ENCODE data around the gene PNMA6A.
"Not testable (repeated sequence)": the region's sequence is repeated elsewhere in the genome, so short reads cannot be mapped to it uniquely, and the experiment has no call there.

PNMA6A gene

GRCh38 chrX:153071909-153072583 lies at the start of gene PNMA6A:
TSS of gene PNMA6A (plus strand) at chrX:153072454. CDS start at chrX:153073063, 609 bp downstream.
- H3K4me3 ChIP-seq, H3K36me3 ChIP-seq, H3K9ac ChIP-seq, H4K20me1 ChIP-seq, H3K27ac ChIP-seq, H3K27me3 ChIP-seq, H3K4me1 ChIP-seq, H3K4me2 ChIP-seq: not testable (repeated sequence)
- H3K9me3 ChIP-seq (replicated peaks in 1 of 11), result peaks cover 0 to 13% (median 4%) of the 10 kb centered on the region in 11 experiments; a peak in 7 of 22 replicates

DNA sequence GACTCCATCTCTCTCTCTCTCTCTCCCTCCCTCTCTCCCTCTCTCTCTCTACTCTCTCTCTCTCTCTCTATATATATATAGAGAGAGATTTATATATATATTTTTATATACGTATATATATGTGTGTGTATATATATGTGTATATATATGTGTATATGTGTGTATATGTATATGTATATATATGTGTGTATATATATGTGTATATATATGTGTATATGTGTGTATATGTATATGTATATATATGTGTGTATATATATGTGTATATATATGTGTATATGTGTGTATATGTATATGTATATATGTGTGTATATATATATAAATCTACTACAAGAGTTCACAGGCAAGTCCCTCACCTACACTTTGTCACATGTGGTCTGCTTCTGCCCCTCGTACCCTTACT lies 45.8 kb upstream of the PNMA6A start:
- Histone ChIP-seq H3K27me3 (peaks cover 19 to 69% (median 33%) of the 10 kb centered on the region in 11 experiments), H3K9me3 (replicated peaks in 1 of 11) (peaks cover 0 to 19% (median 6%) of the 10 kb centered on the region in 11 experiments; a peak in 13 of 22 replicates)
- not testable (repeated sequence) for H3K27ac ChIP-seq, H3K4me2 ChIP-seq, H3K36me3 ChIP-seq, H3K4me3 ChIP-seq, H4K20me1 ChIP-seq, H3K4me1 ChIP-seq, H3K9ac ChIP-seq

DNA sequence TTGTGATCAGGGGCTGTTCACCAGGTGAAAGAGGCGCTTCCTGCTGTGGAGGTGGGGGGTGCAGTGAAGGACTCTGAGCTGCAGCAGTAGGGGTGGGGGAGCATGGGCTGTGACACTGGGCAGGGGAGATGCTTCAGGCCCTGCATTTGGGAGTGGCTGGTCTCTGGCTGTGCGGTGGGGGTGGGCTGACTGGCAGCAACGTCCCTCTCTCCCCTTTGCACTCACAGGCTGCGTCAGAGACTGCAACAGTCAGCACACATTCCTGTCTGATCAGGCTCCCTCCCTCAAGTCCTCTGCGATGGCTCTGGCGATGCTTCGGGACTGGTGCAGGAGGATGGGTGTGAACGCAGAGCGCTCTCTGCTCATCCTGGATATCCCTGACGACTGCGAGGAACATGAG lies 43.8 kb upstream of the PNMA6A start:
- not testable (repeated sequence) for H3K4me3 ChIP-seq, H3K27ac ChIP-seq, H4K20me1 ChIP-seq, H3K4me2 ChIP-seq, H3K9ac ChIP-seq, H3K36me3 ChIP-seq
- H3K27me3 ChIP-seq, result peaks cover 9 to 62% (median 20%) of the 10 kb centered on the region in 11 experiments; a peak in 21 of 22 replicates
- peaks cover 0 to 37% (median 14%) of the 10 kb centered on the region in 11 experiments; a peak in 15 of 22 replicates for H3K9me3 ChIP-seq (replicated peaks in 1 of 11)
- H3K4me1 ChIP-seq, result peaks cover 0 to 21% (median 6%) of the 10 kb centered on the region in 10 experiments; a peak in 6 of 20 replicates

DNA sequence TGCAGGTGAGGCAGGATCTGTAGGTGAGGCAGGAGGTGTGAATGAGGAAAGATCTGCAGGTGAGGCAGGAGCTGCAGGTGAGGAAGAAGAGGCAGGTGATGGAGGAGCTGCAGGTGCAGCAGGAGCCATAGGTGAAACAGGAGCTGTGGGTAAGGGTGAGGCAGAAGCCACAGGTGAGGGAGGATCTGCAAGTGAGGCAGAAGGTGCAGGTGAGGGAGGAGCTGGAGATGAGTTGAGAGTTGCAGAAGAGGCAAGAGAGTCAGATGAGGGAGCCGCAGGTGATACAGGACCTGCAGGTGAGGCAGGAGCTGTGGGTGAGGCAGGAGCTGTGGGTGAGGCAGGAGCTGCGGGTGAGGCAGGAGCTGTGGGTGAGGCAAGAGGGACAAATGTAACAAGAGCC lies 43.1 kb upstream of the PNMA6A start:
- no peak overlapping the region for H3K9ac ChIP-seq
- H3K9me3 ChIP-seq (replicated peaks in 1 of 11), result peaks cover 3 to 44% (median 17%) of the 10 kb centered on the region in 11 experiments; a peak in 21 of 22 replicates
- H4K20me1 ChIP-seq, result no peaks in the 10 kb centered on the region
- H3K4me1 ChIP-seq, result peaks cover 0 to 21% (median 6%) of the 10 kb centered on the region in 10 experiments; a peak in 6 of 20 replicates
- H3K27ac ChIP-seq, result no peak overlapping the region
- H3K4me3 ChIP-seq, result no peak overlapping the region
- TF ChIP-seq Cebpa-rat (IDR thresholded peaks at IDR 0.05), result no peak
- H3K4me2 ChIP-seq, result no peak overlapping the region
- H3K27me3 ChIP-seq, result peaks cover 4 to 61% (median 19%) of the 10 kb centered on the region in 11 experiments; a peak in 20 of 22 replicates
- no peaks in the 10 kb centered on the region for H3K36me3 ChIP-seq

- Histone ChIP-seq H3K9ac (no peak overlapping the region), H3K4me3 (no peak overlapping the region), H3K4me1 (peaks cover 0 to 21% (median 6%) of the 10 kb centered on the region in 10 experiments; a peak in 6 of 20 replicates), H3K36me3 (no peaks in the 10 kb centered on the region), H4K20me1 (no peaks in the 10 kb centered on the region), H3K4me2 (no peak overlapping the region), H3K27ac (no peak overlapping the region), H3K27me3 (peaks cover 3 to 56% (median 21%) of the 10 kb centered on the region in 11 experiments; a peak in 19 of 22 replicates), H3K9me3 (replicated peaks in 1 of 11) (peaks cover 10 to 49% (median 24%) of the 10 kb centered on the region in 11 experiments)
- TF ChIP-seq Cebpa-rat (IDR thresholded peaks at IDR 0.05), result no peak
These were observed 42.4 kb upstream of the PNMA6A start for GRCh38 chrX:153029875-153030274.

- H3K4me2 ChIP-seq, result no peak overlapping the region
- peak overlapping the region in 2 of 11 experiments; percentile 2 to 70; a peak in 1 of 22 replicates for H3K27ac ChIP-seq
- peaks cover 3 to 56% (median 22%) of the 10 kb centered on the region in 11 experiments; a peak in 17 of 22 replicates for H3K27me3 ChIP-seq
- H3K36me3 ChIP-seq, result no peaks in the 10 kb centered on the region
- H3K4me3 ChIP-seq, result no peak overlapping the region
- H4K20me1 ChIP-seq, result no peaks in the 10 kb centered on the region
- no peak for TF ChIP-seq Cebpa-rat (IDR thresholded peaks at IDR 0.05)
- peaks cover 19 to 52% (median 34%) of the 10 kb centered on the region in 11 experiments for H3K9me3 ChIP-seq (replicated peaks in 1 of 11)
- H3K4me1 ChIP-seq, result peaks cover 0 to 21% (median 6%) of the 10 kb centered on the region in 10 experiments; a peak in 6 of 20 replicates
- no peak overlapping the region for H3K9ac ChIP-seq
These were observed 41.5 kb upstream of the PNMA6A start for GRCh38 chrX:153030801-153031200.

GRCh38 chrX:153032397-153033118 lies 39.7 kb upstream of the PNMA6A start:
- no peak for TF ChIP-seq Cebpa-rat (IDR thresholded peaks at IDR 0.05)

GRCh38 chrX:153049093-153049492 lies 23.2 kb upstream of the PNMA6A start:
- H4K20me1 ChIP-seq, result no peaks in the 10 kb centered on the region
- H3K36me3 ChIP-seq, result peaks cover 0 to 4% (median 0%) of the 10 kb centered on the region in 11 experiments; a peak in 2 of 22 replicates
- H3K9ac ChIP-seq, result no peak overlapping the region
- no peaks in the 10 kb centered on the region for H3K4me1 ChIP-seq
- peaks cover 55 to 94% (median 78%) of the 10 kb centered on the region in 11 experiments for H3K27me3 ChIP-seq
- no peak overlapping the region for H3K4me3 ChIP-seq
- TF ChIP-seq Cebpa-rat (IDR thresholded peaks at IDR 0.05), result no peak
- no peak overlapping the region for H3K27ac ChIP-seq
- H3K9me3 ChIP-seq (replicated peaks in 1 of 11), result peaks cover 62 to 79% (median 73%) of the 10 kb centered on the region in 11 experiments
- H3K4me2 ChIP-seq, result no peak overlapping the region

More at GRCh38 chrX:153032397-153033118, 39.7 kb upstream of the PNMA6A start:
- peak overlapping the region; percentile 35 to 78 (median 70); a peak in 21 of 22 replicates for H3K27ac ChIP-seq
- H3K4me1 ChIP-seq, result peaks cover 0 to 21% (median 6%) of the 10 kb centered on the region in 10 experiments; a peak in 6 of 20 replicates
- H4K20me1 ChIP-seq, result no peaks in the 10 kb centered on the region
- peaks cover 8 to 66% (median 36%) of the 10 kb centered on the region in 11 experiments; a peak in 20 of 22 replicates for H3K27me3 ChIP-seq
- peak overlapping the region; percentile 46 to 70 (median 58) for H3K4me3 ChIP-seq
- peak overlapping the region; percentile 64 to 83 (median 78) for H3K4me2 ChIP-seq
- peaks cover 28 to 64% (median 48%) of the 10 kb centered on the region in 11 experiments for H3K9me3 ChIP-seq (replicated peaks in 1 of 11)
- peak overlapping the region; percentile 54 to 78 (median 68); a peak in 20 of 22 replicates for H3K9ac ChIP-seq
- no peaks in the 10 kb centered on the region for H3K36me3 ChIP-seq

DNA sequence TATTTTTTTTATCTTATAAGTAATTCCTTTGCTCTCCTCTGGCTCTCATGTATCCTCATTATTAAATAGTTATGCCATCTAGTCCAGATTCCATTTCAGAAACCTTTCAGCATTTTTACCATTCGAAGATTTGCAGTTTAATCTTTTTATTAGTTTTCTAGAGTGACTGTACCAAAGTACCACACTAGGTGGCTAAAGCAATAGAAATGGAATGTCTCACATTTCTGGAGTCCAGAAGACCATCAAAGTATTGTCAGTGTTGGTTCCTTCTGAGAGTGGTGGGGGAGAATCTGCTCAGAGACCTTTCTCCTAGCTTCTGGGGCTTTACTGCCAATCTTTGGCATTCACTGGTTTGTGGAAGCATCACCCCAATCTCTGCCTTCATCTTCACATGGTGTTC lies 19.7 kb upstream of the PNMA6A start:
- no peak for TF ChIP-seq Cebpa-rat (IDR thresholded peaks at IDR 0.05)
- peaks cover 0 to 4% (median 0%) of the 10 kb centered on the region in 11 experiments; a peak in 2 of 22 replicates for H3K36me3 ChIP-seq
- H4K20me1 ChIP-seq, result 0 out of 22 replicates have a peak, but pooled peaks cover 0 to 4% (median 0%) of the 10 kb centered on the region in 11 experiments
- H3K4me2 ChIP-seq, result no peak overlapping the region
- peaks cover 34 to 59% (median 47%) of the 10 kb centered on the region in 11 experiments for H3K9me3 ChIP-seq (replicated peaks in 1 of 11)
- H3K4me1 ChIP-seq, result no peaks in the 10 kb centered on the region
- no peak overlapping the region for H3K27ac ChIP-seq
- no peak overlapping the region for H3K9ac ChIP-seq
- H3K4me3 ChIP-seq, result no peak overlapping the region
- H3K27me3 ChIP-seq, result peaks cover 49 to 92% (median 76%) of the 10 kb centered on the region in 11 experiments

Data from BLaER1 treated with 17β-estradiol and CSF1 and Interleukin-3, amounts not matched to agents 10 nM and 100 nM (cell line).